ENCODE results near the gene FDXACB1. TPM values are rescaled to one million over a fixed set of nuclear protein-coding genes. Genes with fewer than 3 reads are reported as not detected.

FDXACB1 gene
- total and polyA plus RNA-seq, 2 donors (not counting 3 experiments of a cell fraction or from before 2014, with no cell fraction given): 1.1 to 1.4 TPM

DNA sequence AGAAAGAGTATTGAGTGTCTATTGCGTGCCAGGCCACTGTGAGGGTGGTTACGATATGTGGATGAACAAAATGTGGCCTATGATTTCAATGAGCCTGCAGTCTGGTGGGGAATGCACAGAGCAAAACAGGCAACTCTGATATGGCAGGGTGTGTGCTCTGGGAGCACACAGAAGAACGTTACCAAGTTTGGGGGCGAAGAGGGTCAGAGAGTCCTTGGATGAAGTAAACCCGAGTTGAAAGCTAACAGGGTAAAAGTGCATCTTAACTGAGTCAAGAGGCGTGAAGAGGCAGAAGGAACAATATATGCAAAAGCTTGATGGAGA, 634 bp upstream of the FDXACB1 start:
- H3K9ac ChIP-seq (replicated peaks; ENCODE audit: extremely low read depth, insufficient read depth, low read length): peak overlapping the region; percentile 95
- no peak for FAIRE-seq

More for the DNA sequence above, 634 bp upstream of the FDXACB1 start:
- no peaks in the 10 kb centered on the region for H3K9me3 ChIP-seq (replicated peaks; ENCODE audit: control insufficient read depth, insufficient read depth, low read length)
- no TSS peak for BruUV-seq (replicated peaks)
- peak overlapping the region; percentile 79 for H3K4me2 ChIP-seq (ENCODE audit: insufficient read depth, low read length)
- no peaks in the 10 kb centered on the region for H3K79me2 ChIP-seq (ENCODE audit: control insufficient read depth, insufficient read depth, low read length)
- no peaks in the 10 kb centered on the region for H4K20me1 ChIP-seq (replicated peaks; ENCODE audit: control insufficient read depth, extremely low read depth, insufficient read depth, low read length)
- no peaks in the 10 kb centered on the region for H3K36me3 ChIP-seq (ENCODE audit: control insufficient read depth in 2 of 2, extremely low read depth in 1 of 2, insufficient read depth in 2 of 2, low read length in 2 of 2)
- dilution Hi-C loops (cut with MboI; ENCODE audit: extremely low pct_ligation_motif_present, low sequenced_read_pairs) (no loop called here), intact Hi-C loops (cut with micrococcal nuclease) (loop anchor here (1.0 to 2.0 kb wide), 13 partner anchors 48 to 401 kb away; partner anchors contain the start of genes BCO2, DIXDC1, DLAT and NKAPD1)
- no peak for TF ChIP-seq GATA2 (IDR thresholded peaks at IDR 0.05; ENCODE audit: insufficient read depth, insufficient read length, low read depth, low read length)
- TF ChIP-seq EZH2 (IDR thresholded peaks at IDR 0.05; ENCODE audit: borderline replicate concordance, low read depth, low read length, severe bottlenecking): no peak
- TF ChIP-seq FOS (IDR thresholded peaks at IDR 0.05; ENCODE audit: borderline replicate concordance, insufficient read depth, low read length): no peak
- TF ChIP-seq POLR2AphosphoS5 (IDR thresholded peaks at IDR 0.05; ENCODE audit: insufficient read depth, low read depth, low read length): no peak
- TF ChIP-seq MYC (IDR thresholded peaks at IDR 0.05; ENCODE audit: low read depth, low read length): no peak
- TF ChIP-seq JUN (IDR thresholded peaks at IDR 0.05; ENCODE audit: borderline replicate concordance, insufficient read depth, insufficient read length, low read depth): no peak
- TF ChIP-seq, protein P1, sequence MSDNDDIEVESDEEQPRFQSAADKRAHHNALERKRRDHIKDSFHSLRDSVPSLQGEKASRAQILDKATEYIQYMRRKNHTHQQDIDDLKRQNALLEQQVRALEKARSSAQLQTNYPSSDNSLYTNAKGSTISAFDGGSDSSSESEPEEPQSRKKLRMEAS (IDR thresholded peaks at IDR 0.05; ENCODE audit: insufficient read depth, insufficient read length): no peak
- TF ChIP-seq, protein P2, sequence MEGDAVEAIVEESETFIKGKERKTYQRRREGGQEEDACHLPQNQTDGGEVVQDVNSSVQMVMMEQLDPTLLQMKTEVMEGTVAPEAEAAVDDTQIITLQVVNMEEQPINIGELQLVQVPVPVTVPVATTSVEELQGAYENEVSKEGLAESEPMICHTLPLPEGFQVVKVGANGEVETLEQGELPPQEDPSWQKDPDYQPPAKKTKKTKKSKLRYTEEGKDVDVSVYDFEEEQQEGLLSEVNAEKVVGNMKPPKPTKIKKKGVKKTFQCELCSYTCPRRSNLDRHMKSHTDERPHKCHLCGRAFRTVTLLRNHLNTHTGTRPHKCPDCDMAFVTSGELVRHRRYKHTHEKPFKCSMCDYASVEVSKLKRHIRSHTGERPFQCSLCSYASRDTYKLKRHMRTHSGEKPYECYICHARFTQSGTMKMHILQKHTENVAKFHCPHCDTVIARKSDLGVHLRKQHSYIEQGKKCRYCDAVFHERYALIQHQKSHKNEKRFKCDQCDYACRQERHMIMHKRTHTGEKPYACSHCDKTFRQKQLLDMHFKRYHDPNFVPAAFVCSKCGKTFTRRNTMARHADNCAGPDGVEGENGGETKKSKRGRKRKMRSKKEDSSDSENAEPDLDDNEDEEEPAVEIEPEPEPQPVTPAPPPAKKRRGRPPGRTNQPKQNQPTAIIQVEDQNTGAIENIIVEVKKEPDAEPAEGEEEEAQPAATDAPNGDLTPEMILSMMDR (IDR thresholded peaks at IDR 0.05; ENCODE audit: extremely low read depth in 1 of 2, insufficient read depth in 1 of 2, low read depth in 1 of 2, low read length in 2 of 2): no peak
- TF ChIP-seq POLR2A (IDR thresholded peaks at IDR 0.05; ENCODE audit: low read depth, low read length): no peak
- H3K27me3 ChIP-seq (ENCODE audit: control insufficient read depth in 2 of 2, insufficient read depth in 2 of 2, low read length in 2 of 2): no peaks in the 10 kb centered on the region
- peaks cover 21% of the 10 kb centered on the region for H3K4me1 ChIP-seq (ENCODE audit: control insufficient read depth, extremely low read depth, insufficient read depth, low read length)
- ChIA-PET POLR2A (no interaction called here), CTCF (interaction anchor here (1.0 to 1.1 kb wide), 2 partner anchors 8 to 117 kb away, joined by 3 read pairs; partner anchors contain the start of gene ALG9)
- peak overlapping the region in 2 of 3 experiments; percentile 62 to 84 for H3K4me3 ChIP-seq (replicated peaks in 1 of 3; ENCODE audit: insufficient read depth in 1 of 3, low read depth in 1 of 3, low read length in 3 of 3)
- H3K9me1 ChIP-seq (replicated peaks; ENCODE audit: control insufficient read depth, extremely low read depth, insufficient read depth, low read length): no peaks in the 10 kb centered on the region
- no peak for DNase-seq (ENCODE audit: low read depth, low spot score)
- peak overlapping the region; percentile 58 for H2AFZ ChIP-seq (ENCODE audit: low read depth, low read length)
- peak overlapping the region; percentile 93 for H3K27ac ChIP-seq (ENCODE audit: insufficient read depth, low read depth, low read length)

Measured in endothelial cell of umbilical vein (primary cell).